MCF 10A (cell line): ENCODE results near the gene CFAP210. TPM values are rescaled to one million over a fixed set of nuclear protein-coding genes. Genes with fewer than 3 reads are reported as not detected.
"Not testable (repeated sequence)": the region's sequence is repeated elsewhere in the genome, so short reads cannot be mapped to it uniquely, and the experiment has no call there.

Experiments
- BruUV-seq: library from RNA; stranded (reverse); fragments of 400-500 nt; replicated peaks from 2 replicates; lab custom pipeline; 2021; lab: Mats Ljungman, UMichigan
- CTCF ChIA-PET: fragments of 300-600 bp; sonication (Branson Sonifier 250); formaldehyde crosslinking; extraction: SDS; loops from one replicate; lab custom pipeline; 2021; ENCODE audit warnings: antibody characterized with exemption, inconsistent platforms; lab: Yijun Ruan, JAX
- POLR2A ChIA-PET: fragments of 300-600, 350-650 bp; sonication (Branson Sonifier 250); formaldehyde crosslinking; extraction: SDS; loops from one replicate; lab custom pipeline; 2020; ENCODE audit warnings: antibody characterized with exemption, inconsistent platforms; lab: Yijun Ruan, JAX
- DNase-seq: peaks from one replicate; pipeline ENCODE4 v3.0.0-alpha.2; 2018; ENCODE audit not compliant: unreplicated experiment
- H3K27ac Mint-ChIP-seq: one replicate; pipeline ENCODE4 v1.8.0; 2022; ENCODE audit warnings: mild to moderate bottlenecking, low read depth, mixed read lengths; ENCODE audit not compliant: unreplicated experiment
- H3K27me3 Mint-ChIP-seq: one replicate; pipeline ENCODE4 v1.8.0; 2022; ENCODE audit warnings: mixed read lengths; ENCODE audit not compliant: insufficient read depth, unreplicated experiment
- H3K36me3 Mint-ChIP-seq: one replicate; pipeline ENCODE4 v1.8.0; 2022; ENCODE audit warnings: mild to moderate bottlenecking, moderate library complexity, mixed read lengths; ENCODE audit not compliant: insufficient read depth, unreplicated experiment
- H3K4me1 Mint-ChIP-seq: one replicate; pipeline ENCODE4 v1.8.0; 2022; ENCODE audit warnings: mixed read lengths; ENCODE audit not compliant: insufficient read depth, unreplicated experiment
- H3K4me3 Mint-ChIP-seq: one replicate; pipeline ENCODE4 v1.8.0; 2022; ENCODE audit warnings: mild to moderate bottlenecking, moderate library complexity, mixed read lengths; ENCODE audit not compliant: unreplicated experiment
- H3K9me3 Mint-ChIP-seq: one replicate; pipeline ENCODE4 v1.8.0; 2022; ENCODE audit warnings: mixed read lengths; ENCODE audit not compliant: unreplicated experiment
- intact Hi-C: fragments of 100-400 bp; cut with micrococcal nuclease; formaldehyde crosslinking; loops from 2 replicates; pipeline ENCODE4 v1.14.1; 2022
- total RNA-seq: library from RNA; stranded (reverse); gene quantifications from 2 replicates; pipeline ENCODE4 v1.2.3, GENCODE V29; 2022
- TF ChIP-seq, protein P1 (sequence below): fragments of 200-600 bp; IDR thresholded peaks from one replicate; pipeline ENCODE4 v1.8.0; 2022; ENCODE audit warnings: antibody characterized with exemption, mild to moderate bottlenecking; ENCODE audit not compliant: unreplicated experiment

CFAP210 gene
- total RNA-seq, 1 experiment from 2014 or later: not detected

DNA sequence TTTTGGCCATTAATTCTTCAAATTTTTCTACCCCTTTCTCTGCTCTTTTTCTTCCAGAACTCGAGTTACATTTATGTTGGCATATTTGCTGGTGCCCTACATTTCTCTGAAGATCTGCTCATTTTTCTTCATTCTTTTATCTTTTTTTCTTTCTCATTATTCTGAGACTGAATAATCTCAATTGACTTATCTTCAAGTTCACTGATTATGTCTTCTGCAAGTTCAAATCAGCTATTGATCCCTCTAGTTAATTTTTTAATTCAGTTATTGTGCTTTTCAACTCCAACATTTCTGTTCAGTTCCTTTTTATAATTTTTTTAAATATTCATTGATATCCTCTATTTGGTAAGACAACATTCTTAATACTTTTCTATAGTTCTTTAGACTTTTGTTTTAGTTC is 3.2 kb downstream of the CFAP210 start:
- ChIA-PET CTCF (no interaction called here), POLR2A (interaction anchor here (0.7 to 1.1 kb wide), 2 partner anchors 53 to 80 kb away, joined by 3 read pairs; no protein-coding TSS in a partner anchor)
- Mint-ChIP-seq H3K27ac (no peak overlapping the region), H3K36me3 (no peaks in the 10 kb centered on the region), H3K27me3 (peaks cover 16% of the 10 kb centered on the region), H3K9me3 (peaks cover 23% of the 10 kb centered on the region), H3K4me1 (peaks cover 6% of the 10 kb centered on the region), H3K4me3 (no peak overlapping the region)
- BruUV-seq: no TSS peak
- DNase-seq: no peak
- TF ChIP-seq, protein P1, sequence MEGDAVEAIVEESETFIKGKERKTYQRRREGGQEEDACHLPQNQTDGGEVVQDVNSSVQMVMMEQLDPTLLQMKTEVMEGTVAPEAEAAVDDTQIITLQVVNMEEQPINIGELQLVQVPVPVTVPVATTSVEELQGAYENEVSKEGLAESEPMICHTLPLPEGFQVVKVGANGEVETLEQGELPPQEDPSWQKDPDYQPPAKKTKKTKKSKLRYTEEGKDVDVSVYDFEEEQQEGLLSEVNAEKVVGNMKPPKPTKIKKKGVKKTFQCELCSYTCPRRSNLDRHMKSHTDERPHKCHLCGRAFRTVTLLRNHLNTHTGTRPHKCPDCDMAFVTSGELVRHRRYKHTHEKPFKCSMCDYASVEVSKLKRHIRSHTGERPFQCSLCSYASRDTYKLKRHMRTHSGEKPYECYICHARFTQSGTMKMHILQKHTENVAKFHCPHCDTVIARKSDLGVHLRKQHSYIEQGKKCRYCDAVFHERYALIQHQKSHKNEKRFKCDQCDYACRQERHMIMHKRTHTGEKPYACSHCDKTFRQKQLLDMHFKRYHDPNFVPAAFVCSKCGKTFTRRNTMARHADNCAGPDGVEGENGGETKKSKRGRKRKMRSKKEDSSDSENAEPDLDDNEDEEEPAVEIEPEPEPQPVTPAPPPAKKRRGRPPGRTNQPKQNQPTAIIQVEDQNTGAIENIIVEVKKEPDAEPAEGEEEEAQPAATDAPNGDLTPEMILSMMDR: no peak
- intact Hi-C loops: loop anchor here (10.0 kb wide), 1 partner anchor 104 kb away; the partner anchor contains the start of gene SSB

DNA sequence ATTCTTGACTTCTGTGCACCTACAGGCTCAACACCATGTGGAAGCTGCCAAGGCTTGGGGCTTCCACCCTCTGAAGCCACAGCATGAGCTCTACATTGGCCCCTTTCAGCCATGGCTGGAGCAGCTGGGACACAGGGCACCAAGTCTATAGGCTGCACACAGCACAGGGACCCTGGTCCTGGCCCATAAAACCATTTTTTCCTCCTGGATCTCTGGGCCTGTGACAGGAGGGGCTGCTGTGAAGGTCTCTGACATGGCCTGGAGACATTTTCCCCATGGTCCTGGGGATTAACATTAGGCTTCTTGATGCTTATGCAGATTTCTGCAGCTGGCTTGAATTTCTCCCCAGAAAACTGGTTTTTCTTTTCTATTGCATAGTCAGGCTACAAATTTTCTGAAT is 6.3 kb downstream of the CFAP210 start:
- H3K27ac Mint-ChIP-seq, H3K4me3 Mint-ChIP-seq, H3K4me1 Mint-ChIP-seq, BruUV-seq, intact Hi-C loops, DNase-seq, H3K36me3 Mint-ChIP-seq: not testable (repeated sequence)
- ChIA-PET POLR2A (interaction anchor here (0.7 kb wide), 1 partner anchor 8 kb away, joined by 3 read pairs; no protein-coding TSS in a partner anchor), CTCF (interaction anchor here (0.6 kb wide), 1 partner anchor 77 kb away, joined by 5 read pairs; no protein-coding TSS in a partner anchor)
- peaks cover 16% of the 10 kb centered on the region for H3K27me3 Mint-ChIP-seq
- peaks cover 23% of the 10 kb centered on the region for H3K9me3 Mint-ChIP-seq

DNA sequence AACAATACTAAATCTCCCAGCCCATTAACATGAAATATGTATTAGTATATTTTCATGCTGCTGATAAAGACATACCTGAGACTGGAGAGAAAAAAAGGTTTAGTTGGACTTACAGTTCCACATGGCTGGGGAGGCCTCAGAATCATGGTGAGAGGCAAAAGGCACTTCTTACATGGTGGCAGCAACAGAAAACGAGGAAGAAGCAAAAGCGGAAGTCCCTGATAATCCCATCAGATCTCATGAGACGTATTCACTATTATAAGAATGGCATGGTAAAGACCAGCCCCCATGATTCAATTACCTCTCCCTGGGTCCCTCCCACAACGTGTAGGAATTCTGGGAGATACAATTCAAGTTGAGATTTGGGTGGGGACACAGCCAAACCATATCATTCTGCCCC is 7.4 kb downstream of the CFAP210 start:
- intact Hi-C loops, BruUV-seq, POLR2A ChIA-PET, DNase-seq, H3K4me3 Mint-ChIP-seq, H3K4me1 Mint-ChIP-seq, H3K27ac Mint-ChIP-seq, H3K36me3 Mint-ChIP-seq: not testable (repeated sequence)
- Mint-ChIP-seq H3K27me3 (peaks cover 14% of the 10 kb centered on the region), H3K9me3 (peaks cover 23% of the 10 kb centered on the region)
- CTCF ChIA-PET: interaction anchor here (0.6 to 0.7 kb wide), 2 partner anchors 22 to 613 kb away, joined by 3 to 5 read pairs; no protein-coding TSS in a partner anchor

- H3K36me3 Mint-ChIP-seq, H3K4me3 Mint-ChIP-seq, H3K27me3 Mint-ChIP-seq, H3K27ac Mint-ChIP-seq, intact Hi-C loops, POLR2A ChIA-PET, DNase-seq, BruUV-seq, H3K4me1 Mint-ChIP-seq: not testable (repeated sequence)
- CTCF ChIA-PET: interaction anchor here (1.9 kb wide), 1 partner anchor 9 kb away, joined by 4 read pairs; no protein-coding TSS in a partner anchor
- H3K9me3 Mint-ChIP-seq: peaks cover 21% of the 10 kb centered on the region
Observed at GRCh38 chr2:169684712-169685111, 9.5 kb downstream of the CFAP210 start.

DNA sequence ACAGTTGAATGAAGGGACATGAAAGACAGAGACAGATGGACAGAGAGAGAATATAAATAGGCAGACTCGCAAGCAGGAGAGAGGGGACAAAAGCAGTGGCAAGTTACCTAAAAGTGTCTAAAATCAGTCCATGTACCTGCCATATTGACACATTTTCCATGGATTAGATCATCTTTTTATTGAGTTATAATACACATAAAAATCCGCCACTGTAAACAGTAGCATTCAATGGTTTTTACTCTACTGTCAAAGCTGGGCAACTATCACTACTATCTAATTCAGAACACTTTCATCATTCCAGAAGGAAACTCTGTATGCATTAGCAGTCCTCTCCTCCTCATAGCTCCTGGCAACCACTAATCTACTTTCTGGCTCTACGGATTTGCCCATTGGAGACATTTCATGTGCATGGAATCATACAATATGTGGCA is 10.1 kb downstream of the CFAP210 start:
- intact Hi-C loops: no loop called here
- Mint-ChIP-seq H3K9me3 (peaks cover 21% of the 10 kb centered on the region), H3K27me3 (no peaks in the 10 kb centered on the region), H3K4me3 (no peak overlapping the region), H3K36me3 (no peaks in the 10 kb centered on the region), H3K27ac (no peak overlapping the region), H3K4me1 (no peaks in the 10 kb centered on the region)
- DNase-seq: no peak
- POLR2A ChIA-PET: no interaction called here
- CTCF ChIA-PET: interaction anchor here (1.9 kb wide), 1 partner anchor 9 kb away, joined by 4 read pairs; no protein-coding TSS in a partner anchor
- no TSS peak for BruUV-seq
- TF ChIP-seq, protein P1: no peak
